Measurements from ENCODE around the gene NRGN. TPM values are rescaled to one million over a fixed set of nuclear protein-coding genes. Genes with fewer than 3 reads are reported as not detected.

The NRGN gene
- total and polyA plus RNA-seq, 2 experiments from 2014 or later: 1.2 TPM; not detected in 1

DNA sequence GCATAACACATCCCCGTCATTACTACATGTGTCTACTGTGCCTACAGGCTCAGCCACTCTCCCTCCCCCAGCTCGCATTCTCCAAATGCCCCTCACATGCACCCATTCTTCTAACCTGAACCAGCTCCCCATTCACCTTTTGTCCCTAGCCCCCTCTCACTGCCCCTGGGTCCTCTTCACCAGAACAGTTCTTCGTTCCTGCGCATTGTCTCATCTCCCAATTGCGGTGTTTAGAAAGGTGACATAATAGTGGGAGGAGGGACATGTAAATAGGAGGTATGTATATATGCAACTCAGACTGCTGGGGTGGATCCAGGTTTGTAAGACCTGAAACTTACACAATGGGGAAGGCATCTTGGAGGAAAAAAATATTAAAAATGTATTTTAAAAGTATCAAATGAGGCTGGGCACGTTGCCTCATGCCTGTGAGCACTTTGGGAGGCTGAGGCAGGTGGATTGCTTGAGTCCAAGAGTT, 17.0 kb downstream of the NRGN start:
- no peaks in the 10 kb centered on the region for H3K9me2 ChIP-seq (replicated peaks; ENCODE audit: insufficient read depth)
- peaks cover 12% of the 10 kb centered on the region for H4K20me1 ChIP-seq (ENCODE audit: insufficient read depth, poor library complexity, severe bottlenecking)
- H2AFZ ChIP-seq: no peak overlapping the region
- peaks cover 68% of the 10 kb centered on the region for H3K27me3 ChIP-seq
- TF ChIP-seq, protein P1, sequence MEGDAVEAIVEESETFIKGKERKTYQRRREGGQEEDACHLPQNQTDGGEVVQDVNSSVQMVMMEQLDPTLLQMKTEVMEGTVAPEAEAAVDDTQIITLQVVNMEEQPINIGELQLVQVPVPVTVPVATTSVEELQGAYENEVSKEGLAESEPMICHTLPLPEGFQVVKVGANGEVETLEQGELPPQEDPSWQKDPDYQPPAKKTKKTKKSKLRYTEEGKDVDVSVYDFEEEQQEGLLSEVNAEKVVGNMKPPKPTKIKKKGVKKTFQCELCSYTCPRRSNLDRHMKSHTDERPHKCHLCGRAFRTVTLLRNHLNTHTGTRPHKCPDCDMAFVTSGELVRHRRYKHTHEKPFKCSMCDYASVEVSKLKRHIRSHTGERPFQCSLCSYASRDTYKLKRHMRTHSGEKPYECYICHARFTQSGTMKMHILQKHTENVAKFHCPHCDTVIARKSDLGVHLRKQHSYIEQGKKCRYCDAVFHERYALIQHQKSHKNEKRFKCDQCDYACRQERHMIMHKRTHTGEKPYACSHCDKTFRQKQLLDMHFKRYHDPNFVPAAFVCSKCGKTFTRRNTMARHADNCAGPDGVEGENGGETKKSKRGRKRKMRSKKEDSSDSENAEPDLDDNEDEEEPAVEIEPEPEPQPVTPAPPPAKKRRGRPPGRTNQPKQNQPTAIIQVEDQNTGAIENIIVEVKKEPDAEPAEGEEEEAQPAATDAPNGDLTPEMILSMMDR (IDR thresholded peaks at IDR 0.05; ENCODE audit: poor library complexity): no peak
- TF ChIP-seq EZH2phosphoT487 (IDR thresholded peaks at IDR 0.05; ENCODE audit: low read depth, severe bottlenecking, unreplicated experiment) (no peak), EZH2 (IDR thresholded peaks at IDR 0.05; ENCODE audit: borderline replicate concordance) (no peak)
- no peak overlapping the region for H3K27ac ChIP-seq
- peaks cover 17% of the 10 kb centered on the region for H3K4me1 ChIP-seq (ENCODE audit: insufficient read depth)
- 62% methylated on average over 6 of the region's 6 CpGs for WGBS (ENCODE audit: low lambda C conversion rate, missing lambda C conversion rate)
- no peak overlapping the region for H3K4me2 ChIP-seq
- DNase-seq (ENCODE audit: low spot score): no peak
- H3K9me3 ChIP-seq (ENCODE audit: low read depth): no peaks in the 10 kb centered on the region
- H3K4me3 ChIP-seq: no peak overlapping the region
- no peaks in the 10 kb centered on the region for H3K79me2 ChIP-seq
- no peaks in the 10 kb centered on the region for H3K36me3 ChIP-seq (replicated peaks; ENCODE audit: insufficient read depth, low read depth)

DNA sequence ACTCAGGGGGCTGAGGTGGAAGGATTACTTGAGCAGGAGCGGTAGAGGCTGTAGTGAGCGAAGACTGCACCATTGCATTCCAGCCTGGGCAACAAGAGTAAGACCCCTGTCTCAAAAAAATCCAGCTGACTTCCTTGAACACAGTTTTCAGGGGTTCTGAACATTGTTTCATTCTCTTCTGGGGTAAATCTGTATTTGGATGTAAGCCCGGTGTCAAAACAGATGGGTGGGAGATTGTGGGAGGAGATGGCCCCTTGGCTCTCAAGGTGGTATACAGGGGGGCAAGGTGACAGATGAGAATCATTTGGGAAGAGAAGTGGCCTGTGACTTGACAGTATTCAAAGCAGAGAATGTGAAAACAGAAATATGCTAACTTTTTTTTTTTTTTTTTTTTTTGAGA, 17.6 kb downstream of the NRGN start:
- no peak overlapping the region for H2AFZ ChIP-seq
- no peak for DNase-seq (ENCODE audit: low spot score)
- no peaks in the 10 kb centered on the region for H3K36me3 ChIP-seq (replicated peaks; ENCODE audit: insufficient read depth, low read depth)
- H3K27me3 ChIP-seq: peaks cover 67% of the 10 kb centered on the region
- H3K9me2 ChIP-seq (replicated peaks; ENCODE audit: insufficient read depth): no peaks in the 10 kb centered on the region
- H3K79me2 ChIP-seq: no peaks in the 10 kb centered on the region
- H3K4me2 ChIP-seq: no peak overlapping the region
- H3K27ac ChIP-seq: no peak overlapping the region
- no peak for TF ChIP-seq EZH2 (IDR thresholded peaks at IDR 0.05; ENCODE audit: borderline replicate concordance)
- peaks cover 16% of the 10 kb centered on the region for H4K20me1 ChIP-seq (ENCODE audit: insufficient read depth, poor library complexity, severe bottlenecking)
- no peak overlapping the region for H3K4me3 ChIP-seq
- 81% methylated on average over 3 of the region's 3 CpGs for WGBS (ENCODE audit: low lambda C conversion rate, missing lambda C conversion rate)
- H3K9me3 ChIP-seq (ENCODE audit: low read depth): no peaks in the 10 kb centered on the region
- peaks cover 20% of the 10 kb centered on the region for H3K4me1 ChIP-seq (ENCODE audit: insufficient read depth)

DNA sequence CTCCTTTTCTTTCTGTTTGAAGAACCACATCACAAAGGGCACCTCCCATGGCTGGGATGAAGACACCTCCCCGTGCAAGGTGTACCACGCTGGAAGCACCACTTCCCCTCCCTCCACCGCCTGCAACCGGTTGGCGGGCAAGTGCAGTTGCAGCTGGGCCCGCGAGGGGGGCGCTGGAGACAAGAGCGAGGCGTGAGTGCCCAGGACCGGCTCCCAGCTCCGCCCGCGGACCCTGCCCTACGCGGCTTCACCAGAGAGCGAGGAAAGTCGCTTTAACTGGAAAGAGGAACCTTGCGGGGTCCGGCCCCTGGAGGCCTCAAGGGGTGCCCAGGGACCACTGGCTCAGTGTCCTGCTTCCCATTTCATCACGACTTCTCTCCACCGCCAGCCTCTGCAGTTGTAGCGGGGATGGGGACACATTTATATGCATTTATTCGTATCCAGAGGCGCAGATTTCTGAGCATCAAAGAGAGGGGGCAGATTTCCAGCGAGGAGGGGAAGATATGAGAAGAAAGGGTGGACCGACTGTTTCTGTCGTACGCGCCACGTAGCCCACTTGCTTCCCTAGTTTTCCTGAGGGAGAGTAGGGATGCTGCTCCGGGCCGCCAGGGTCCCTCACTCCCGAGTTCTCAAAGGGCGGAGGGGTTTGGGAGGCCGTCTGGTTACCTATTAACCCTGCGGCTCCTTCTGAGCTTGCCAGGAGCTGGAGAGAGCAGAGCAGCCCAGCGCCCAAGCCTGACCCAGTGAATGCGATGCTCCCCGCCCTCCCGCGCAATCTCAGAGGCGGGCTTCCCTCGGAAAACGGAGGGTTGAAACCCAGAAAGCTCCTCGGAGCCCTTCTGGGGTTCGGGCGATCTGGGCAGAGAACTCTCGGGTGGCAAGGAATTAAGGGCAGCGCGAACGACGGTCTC, 18.9 kb downstream of the NRGN start:
- Histone ChIP-seq H3K4me3 (peak overlapping the region; percentile 16), H3K27ac (no peak overlapping the region), H4K20me1 (ENCODE audit: insufficient read depth, poor library complexity, severe bottlenecking) (peaks cover 25% of the 10 kb centered on the region), H2AFZ (peak overlapping the region; percentile 41), H3K9me2 (replicated peaks; ENCODE audit: insufficient read depth) (no peaks in the 10 kb centered on the region), H3K4me1 (ENCODE audit: insufficient read depth) (peaks cover 30% of the 10 kb centered on the region), H3K4me2 (peak overlapping the region; percentile 88), H3K9me3 (ENCODE audit: low read depth) (no peaks in the 10 kb centered on the region), H3K36me3 (replicated peaks; ENCODE audit: insufficient read depth, low read depth) (no peaks in the 10 kb centered on the region), H3K27me3 (peaks cover 67% of the 10 kb centered on the region), H3K79me2 (no peaks in the 10 kb centered on the region)
- peak; percentile 94 for DNase-seq (ENCODE audit: low spot score)
- TF ChIP-seq EZH2 (IDR thresholded peaks at IDR 0.05; ENCODE audit: borderline replicate concordance) (peak; percentile 56), EZH2phosphoT487 (IDR thresholded peaks at IDR 0.05; ENCODE audit: low read depth, severe bottlenecking, unreplicated experiment) (no peak)
- TF ChIP-seq, protein P1 (IDR thresholded peaks at IDR 0.05; ENCODE audit: poor library complexity): peak; percentile 65
- WGBS (ENCODE audit: low lambda C conversion rate, missing lambda C conversion rate): 4% methylated on average over 53 of the region's 53 CpGs
